Left lung (tissue), 10 donors: ENCODE data around the gene FAM114A1. TPM values are rescaled to one million over a fixed set of nuclear protein-coding genes. Genes with fewer than 3 reads are reported as not detected.
A peak's percentile ranks its signal among the peaks of the same experiment; 100 is the strongest.

Experiments
- ATAC-seq: fragments of 200-7000 bp; cut with Tn5 transposase; one replicate; pipeline ENCODE4 v1.9.1; 2020; ENCODE audit warnings: moderate library complexity
- DNase-seq, 4 donors: peaks; one replicate each; pipeline ENCODE4 v3.0.0-alpha.2; 2013 to 2020
- H3K27ac ChIP-seq, 2 donors: fragments of 200-600 bp; sonication (generic) in 1 of 2; one replicate each; pipeline versions ENCODE4 v1.5.0 to v1.8.0; 2020 to 2021
- H3K27me3 ChIP-seq, 2 donors: fragments of 200-600 bp; sonication (generic) in 1 of 2; one replicate each; pipeline versions ENCODE4 v1.5.0 to v1.8.0; 2020 to 2021
- H3K36me3 ChIP-seq, 2 donors: fragments of 200-600 bp; sonication (generic) in 1 of 2; one replicate each; pipeline versions ENCODE4 v1.5.0 to v1.8.0; 2020 to 2021
- H3K4me1 ChIP-seq, 2 donors: fragments of 200-600 bp; one replicate each; pipeline ENCODE4 v1.8.0; 2021
- H3K4me3 ChIP-seq, 2 donors: fragments of 200-600 bp; sonication (generic) in 1 of 2; one replicate each; pipeline versions ENCODE4 v1.5.0 to v1.8.0; 2020 to 2021; ENCODE audit warnings: mild to moderate bottlenecking in 1 of 2
- H3K9me3 ChIP-seq, 2 donors: fragments of 200-600 bp; sonication (generic) in 1 of 2; one replicate each; pipeline versions ENCODE4 v1.5.0 to v1.8.0; 2020 to 2021
- intact Hi-C, 2 donors: fragments of 100-400 bp; cut with DNase I; formaldehyde crosslinking; loops; one replicate each; pipeline versions ENCODE4 v1.11.2 to v1.14.2; 2022
- polyA plus RNA-seq, 6 donors: library from polyadenylated mRNA; unstranded; fragments of 120-200 nt; gene quantifications; one replicate each; pipeline ENCODE4 v1.2.1, GENCODE V29; 2013; ENCODE audit not compliant: insufficient read length in 6 of 6
- total RNA-seq, 2 donors: library from RNA; stranded (reverse); fragmentation: NEBNext Ultra II Directional; extraction: Animal tissue kit (Norgen Biotek cat#: 25700); gene quantifications; one replicate each; pipeline ENCODE4 v1.2.1, GENCODE V29; 2021
- TF ChIP-seq, protein P1 (sequence below), 2 donors: fragments of 200-600 bp; sonication (generic) in 1 of 2; IDR thresholded peaks; one replicate each; pipeline versions ENCODE4 v1.5.0 to v1.8.0; 2021; ENCODE audit warnings: antibody characterized with exemption in 2 of 2
- donor health status: DM: no; HTN: yes; CAD: no.
- donor health status: DM: no; HTN: no; CAD: no.

Gene FAM114A1
- total and polyA plus RNA-seq, 8 donors, result 51.5 to 81.1 (median 62.4) TPM

DNA sequence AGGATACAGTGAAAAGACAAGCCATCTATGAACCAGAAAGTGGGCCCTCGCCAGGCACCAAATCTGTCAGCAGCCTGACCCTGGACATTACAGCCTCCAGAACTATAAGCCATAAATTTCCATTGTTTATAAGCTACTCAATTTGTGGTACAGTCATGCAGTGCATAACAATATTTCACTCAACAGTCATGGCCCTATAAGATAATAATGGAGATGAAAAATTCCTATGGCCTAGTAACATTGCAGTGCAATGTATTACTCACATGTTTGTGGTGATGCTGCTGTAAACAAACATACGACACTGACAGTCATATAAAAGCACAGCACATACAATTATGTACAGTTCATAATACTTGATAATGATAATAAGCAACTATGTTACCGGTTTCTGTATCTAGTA, 45.9 kb upstream of the FAM114A1 start:
- ATAC-seq, result no peak
- no peaks in the 10 kb centered on the region for H3K36me3 ChIP-seq
- H3K9me3 ChIP-seq, result peaks cover 0 to 4% of the 10 kb centered on the region in 2 donors
- TF ChIP-seq, protein P1, sequence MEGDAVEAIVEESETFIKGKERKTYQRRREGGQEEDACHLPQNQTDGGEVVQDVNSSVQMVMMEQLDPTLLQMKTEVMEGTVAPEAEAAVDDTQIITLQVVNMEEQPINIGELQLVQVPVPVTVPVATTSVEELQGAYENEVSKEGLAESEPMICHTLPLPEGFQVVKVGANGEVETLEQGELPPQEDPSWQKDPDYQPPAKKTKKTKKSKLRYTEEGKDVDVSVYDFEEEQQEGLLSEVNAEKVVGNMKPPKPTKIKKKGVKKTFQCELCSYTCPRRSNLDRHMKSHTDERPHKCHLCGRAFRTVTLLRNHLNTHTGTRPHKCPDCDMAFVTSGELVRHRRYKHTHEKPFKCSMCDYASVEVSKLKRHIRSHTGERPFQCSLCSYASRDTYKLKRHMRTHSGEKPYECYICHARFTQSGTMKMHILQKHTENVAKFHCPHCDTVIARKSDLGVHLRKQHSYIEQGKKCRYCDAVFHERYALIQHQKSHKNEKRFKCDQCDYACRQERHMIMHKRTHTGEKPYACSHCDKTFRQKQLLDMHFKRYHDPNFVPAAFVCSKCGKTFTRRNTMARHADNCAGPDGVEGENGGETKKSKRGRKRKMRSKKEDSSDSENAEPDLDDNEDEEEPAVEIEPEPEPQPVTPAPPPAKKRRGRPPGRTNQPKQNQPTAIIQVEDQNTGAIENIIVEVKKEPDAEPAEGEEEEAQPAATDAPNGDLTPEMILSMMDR (IDR thresholded peaks at IDR 0.05), result no peak
- intact Hi-C loops, result no loop called here
- peaks cover 0 to 10% of the 10 kb centered on the region in 2 donors for H3K4me1 ChIP-seq
- no peak overlapping the region for H3K27ac ChIP-seq
- H3K27me3 ChIP-seq, result no peaks in the 10 kb centered on the region
- H3K4me3 ChIP-seq, result no peak overlapping the region
- DNase-seq, result no peak

DNA sequence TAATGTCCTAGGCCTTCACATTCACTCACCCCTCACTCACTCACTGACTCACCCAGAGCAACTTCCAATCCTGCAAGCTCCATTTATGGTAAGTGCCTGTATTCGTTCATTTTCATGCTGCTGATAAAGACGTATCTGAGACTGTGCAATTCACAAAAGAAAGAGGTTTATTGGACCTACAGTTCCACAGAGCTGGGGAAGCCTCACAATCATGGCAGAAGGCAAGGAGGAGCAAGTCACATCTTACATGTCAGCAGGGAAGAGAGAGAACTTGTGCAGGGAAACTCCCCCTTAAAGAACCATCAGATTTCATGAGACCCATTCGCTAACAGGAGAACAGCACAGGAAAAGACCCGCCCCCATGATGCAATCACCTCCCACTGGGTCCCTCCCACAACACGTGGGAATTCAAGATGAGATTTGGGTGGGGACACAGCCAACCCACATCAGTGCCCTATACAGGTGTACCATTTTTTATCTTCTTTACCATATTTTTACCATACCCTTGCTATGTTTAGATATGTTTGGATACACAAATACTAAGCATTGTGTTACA, 44.8 kb upstream of the FAM114A1 start:
- TF ChIP-seq, protein P1 (IDR thresholded peaks at IDR 0.05), result no peak
- Histone ChIP-seq H3K27me3 (no peaks in the 10 kb centered on the region), H3K27ac (no peak overlapping the region), H3K36me3 (peaks cover 0 to 3% of the 10 kb centered on the region in 2 donors), H3K4me3 (no peak overlapping the region), H3K9me3 (peaks cover 0 to 4% of the 10 kb centered on the region in 2 donors), H3K4me1 (peaks cover 0 to 6% of the 10 kb centered on the region in 2 donors)
- intact Hi-C loops, result no loop called here
- ATAC-seq (no peak), DNase-seq (no peak)

DNA sequence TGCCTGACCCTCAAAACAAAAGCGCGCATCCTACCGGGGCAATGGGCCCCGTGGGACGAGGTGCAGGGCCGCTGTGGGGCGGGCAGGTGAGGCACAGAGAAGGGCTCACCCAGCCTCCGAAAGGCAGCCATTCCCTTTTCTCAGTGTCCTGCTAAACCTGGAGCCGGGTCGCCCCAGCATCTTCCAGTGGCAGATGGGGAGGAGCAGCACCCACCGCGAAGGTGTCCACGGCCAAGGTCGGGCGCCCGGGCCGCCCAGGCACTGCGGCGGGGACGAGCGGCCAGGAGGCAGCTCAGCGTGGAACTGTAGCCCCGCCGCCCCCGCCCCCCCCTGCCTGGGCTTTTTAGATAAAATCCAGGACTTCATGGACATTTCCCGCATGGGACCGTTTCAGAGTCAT, 43.8 kb upstream of the FAM114A1 start:
- peaks cover 0 to 4% of the 10 kb centered on the region in 2 donors for H3K9me3 ChIP-seq
- peaks cover 0 to 3% of the 10 kb centered on the region in 2 donors for H3K36me3 ChIP-seq
- H3K27ac ChIP-seq, result no peak overlapping the region
- TF ChIP-seq, protein P1 (IDR thresholded peaks at IDR 0.05), result no peak
- H3K4me1 ChIP-seq, result no peaks in the 10 kb centered on the region
- no peak overlapping the region for H3K4me3 ChIP-seq
- DNase-seq, result peak in 1 of 4 donors; percentile 59
- H3K27me3 ChIP-seq, result no peaks in the 10 kb centered on the region
- intact Hi-C loops, result no loop called here
- no peak for ATAC-seq

DNA sequence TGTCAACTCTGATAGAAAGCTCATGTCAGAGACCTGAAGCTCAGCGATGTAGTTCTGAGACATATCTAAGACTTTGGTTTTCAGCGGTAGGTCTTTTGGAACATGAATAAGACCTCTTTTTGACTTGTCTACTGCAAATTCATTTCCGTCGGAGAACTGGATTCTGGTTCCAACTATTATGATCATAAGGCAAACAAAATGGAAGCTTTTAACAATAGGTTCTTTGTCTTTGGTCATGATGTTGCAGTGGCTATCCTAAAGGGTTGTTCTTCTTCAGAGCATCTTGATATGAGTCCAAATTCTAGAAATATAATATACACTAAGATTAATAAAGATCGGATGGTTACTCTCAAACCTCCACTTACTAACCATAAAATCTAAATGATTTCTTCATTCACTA, 38.4 kb upstream of the FAM114A1 start:
- Histone ChIP-seq H3K27me3 (no peaks in the 10 kb centered on the region), H3K9me3 (peaks cover 0 to 3% of the 10 kb centered on the region in 2 donors), H3K27ac (no peak overlapping the region), H3K36me3 (peaks cover 0 to 7% of the 10 kb centered on the region in 2 donors), H3K4me1 (peaks cover 0 to 11% of the 10 kb centered on the region in 2 donors), H3K4me3 (no peak overlapping the region)
- TF ChIP-seq, protein P1 (IDR thresholded peaks at IDR 0.05), result no peak
- DNase-seq (no peak), ATAC-seq (no peak)
- intact Hi-C loops, result no loop called here

DNA sequence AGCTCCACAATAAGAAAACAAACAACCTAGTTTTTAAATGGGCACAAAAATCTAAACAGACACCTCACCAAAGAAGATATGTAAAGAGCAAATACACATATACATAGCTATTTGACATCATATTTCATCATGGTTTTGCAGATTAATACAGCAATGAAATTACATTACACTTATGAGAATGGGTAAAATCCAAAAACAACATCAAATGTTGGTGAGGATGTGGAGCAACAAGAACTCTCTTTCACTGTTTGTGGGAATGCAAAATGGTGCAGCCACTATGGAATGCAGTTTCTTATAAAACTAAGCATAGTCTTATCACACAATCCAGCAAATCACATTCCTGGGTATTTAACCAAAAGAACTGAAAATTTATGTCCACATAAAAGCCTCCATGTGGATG, 36.0 kb upstream of the FAM114A1 start:
- Histone ChIP-seq H3K4me1 (peaks cover 0 to 11% of the 10 kb centered on the region in 2 donors), H3K27me3 (no peaks in the 10 kb centered on the region), H3K36me3 (peaks cover 0 to 7% of the 10 kb centered on the region in 2 donors), H3K9me3 (peaks cover 0 to 19% of the 10 kb centered on the region in 2 donors), H3K4me3 (no peak overlapping the region), H3K27ac (no peak overlapping the region)
- TF ChIP-seq, protein P1 (IDR thresholded peaks at IDR 0.05), result no peak
- ATAC-seq (no peak), DNase-seq (no peak)
- intact Hi-C loops, result no loop called here
